ENCODE results near the gene NUCB2.

GRCh38 chr11:17229481-17230152 lies 46.9 kb upstream of the NUCB2 start:
- TF ChIP-seq CTCF (IDR thresholded peaks at IDR 0.05) (no peak), POLR2A (IDR thresholded peaks at IDR 0.05) (no peak)

Measured in Peyer's patch (tissue), 4 donors.